ENCODE data around the gene CUL4A.
"Not testable (repeated sequence)": the region's sequence is repeated elsewhere in the genome, so short reads cannot be mapped to it uniquely, and the experiment has no call there.

The CUL4A gene

DNA sequence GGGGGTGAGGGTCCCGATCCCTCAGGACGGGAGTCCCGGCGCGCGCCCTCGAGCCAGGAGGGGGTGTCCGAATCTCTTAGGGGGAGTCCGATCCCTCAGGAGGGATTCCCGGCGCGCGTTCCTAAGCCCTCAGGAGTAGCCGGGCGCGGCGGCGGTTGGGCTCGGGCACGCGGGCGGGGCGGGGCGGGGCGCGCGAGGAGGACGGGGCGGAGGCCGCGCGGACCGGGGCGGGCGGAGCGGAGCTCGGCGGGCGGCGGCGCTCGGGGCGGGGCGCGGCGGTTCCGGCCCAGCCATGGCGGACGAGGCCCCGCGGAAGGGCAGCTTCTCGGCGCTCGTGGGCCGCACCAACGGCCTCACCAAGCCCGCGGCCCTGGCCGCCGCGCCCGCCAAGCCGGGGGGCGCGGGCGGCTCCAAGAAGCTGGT is at the start of gene CUL4A:
TSS of gene CUL4A (plus strand) at position 278 of the 423 bp plus-strand sequence. CDS start at position 293, 15 bp downstream.
- DNase-seq (ENCODE audit: low read depth, low spot score), result no peak

DNA sequence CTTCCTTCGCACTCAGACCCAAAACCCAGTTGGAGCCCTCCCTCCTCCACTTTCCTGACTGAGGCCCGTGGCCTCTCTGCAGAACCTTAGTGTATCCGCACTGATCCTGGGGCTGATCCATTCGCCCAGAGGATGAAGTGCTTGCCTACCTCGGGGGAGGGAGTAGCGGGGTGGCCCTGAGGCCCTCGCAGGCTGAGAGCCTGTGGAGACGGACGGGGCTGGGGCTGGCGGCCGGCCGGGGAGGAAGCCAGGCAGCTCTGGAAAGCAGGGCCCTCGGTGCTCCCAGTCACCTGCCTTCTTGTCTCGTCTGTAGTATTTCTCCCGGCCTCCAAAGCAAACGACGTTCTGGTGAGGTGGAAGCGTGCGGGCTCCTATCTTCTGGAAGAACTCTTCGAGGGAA is 49.7 kb upstream of the CUL4A start:
- no peak for DNase-seq (ENCODE audit: low read depth, low spot score)

GRCh38 chr13:113160983-113161382 is 48.4 kb upstream of the CUL4A start:
- no peak for DNase-seq (ENCODE audit: low read depth, low spot score)

- DNase-seq (ENCODE audit: low read depth, low spot score), result no peak
Observed at GRCh38 chr13:113161433-113161832, 48.0 kb upstream of the CUL4A start.

DNA sequence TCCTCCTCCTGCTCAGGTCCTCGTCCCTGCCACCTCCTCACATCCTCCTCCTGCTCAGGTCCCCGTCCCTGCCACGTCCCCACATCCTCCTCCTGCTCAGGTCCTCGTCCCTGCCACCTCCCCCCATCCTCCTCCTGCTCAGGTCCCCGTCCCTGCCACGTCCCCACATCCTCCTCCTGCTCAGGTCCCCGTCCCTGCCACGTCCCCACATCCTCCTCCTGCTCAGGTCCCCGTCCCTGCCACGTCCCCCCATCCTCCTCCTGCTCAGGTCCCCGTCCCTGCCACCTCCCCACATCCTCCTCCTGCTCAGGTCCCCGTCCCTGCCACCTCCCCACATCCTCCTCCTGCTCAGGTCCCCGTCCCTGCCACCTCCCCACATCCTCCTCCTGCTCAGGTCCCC is 47.4 kb upstream of the CUL4A start:
- DNase-seq (ENCODE audit: low read depth, low spot score), result not testable (repeated sequence)

GRCh38 chr13:113162783-113163685 is 46.4 kb upstream of the CUL4A start:
- no peak for DNase-seq (ENCODE audit: low read depth, low spot score)

DNA sequence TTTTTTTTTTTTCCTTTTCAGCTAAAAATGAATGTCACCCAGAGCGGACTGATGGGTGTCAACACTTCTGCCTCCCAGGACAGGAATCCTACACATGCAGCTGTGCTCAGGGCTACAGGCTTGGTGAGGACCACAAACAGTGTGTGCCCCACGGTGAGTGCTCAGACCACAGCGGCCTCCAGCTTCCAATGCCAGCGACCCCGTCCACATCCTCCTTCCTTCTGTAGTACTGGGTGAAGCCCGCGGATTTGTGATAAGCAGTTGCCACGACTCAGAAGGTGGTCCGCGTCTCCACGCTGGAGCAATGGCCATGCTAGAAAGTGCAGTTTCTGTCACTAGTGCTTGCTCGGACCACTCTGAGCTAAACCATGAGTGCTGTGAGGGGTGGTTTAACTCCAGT is 44.9 kb upstream of the CUL4A start:
- DNase-seq (ENCODE audit: low read depth, low spot score), result no peak

GRCh38 chr13:113166266-113166665 is 43.1 kb upstream of the CUL4A start:
- no peak for DNase-seq (ENCODE audit: low read depth, low spot score)

GRCh38 chr13:113166681-113167080 is 42.7 kb upstream of the CUL4A start:
- DNase-seq (ENCODE audit: low read depth, low spot score), result no peak

DNA sequence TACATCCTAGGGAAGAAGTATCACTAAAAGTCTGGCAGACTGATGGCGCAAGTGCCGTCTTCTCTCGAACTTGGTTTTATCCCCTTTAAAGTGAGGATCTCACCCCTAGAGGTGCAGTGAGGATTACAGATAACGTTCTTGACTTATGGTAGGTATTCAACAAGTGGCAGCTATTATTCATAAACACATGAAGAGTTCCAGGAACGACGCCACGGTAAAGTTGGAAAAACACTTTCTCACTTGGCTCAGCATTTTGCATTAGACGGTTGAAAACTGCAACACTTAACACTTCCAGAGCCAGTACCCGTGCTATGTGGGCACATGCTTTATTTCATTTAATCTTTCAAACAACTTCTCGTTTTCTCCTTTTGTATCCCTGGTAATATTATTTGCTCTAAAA is 42.3 kb upstream of the CUL4A start:
- DNase-seq (ENCODE audit: low read depth, low spot score), result no peak

DNA sequence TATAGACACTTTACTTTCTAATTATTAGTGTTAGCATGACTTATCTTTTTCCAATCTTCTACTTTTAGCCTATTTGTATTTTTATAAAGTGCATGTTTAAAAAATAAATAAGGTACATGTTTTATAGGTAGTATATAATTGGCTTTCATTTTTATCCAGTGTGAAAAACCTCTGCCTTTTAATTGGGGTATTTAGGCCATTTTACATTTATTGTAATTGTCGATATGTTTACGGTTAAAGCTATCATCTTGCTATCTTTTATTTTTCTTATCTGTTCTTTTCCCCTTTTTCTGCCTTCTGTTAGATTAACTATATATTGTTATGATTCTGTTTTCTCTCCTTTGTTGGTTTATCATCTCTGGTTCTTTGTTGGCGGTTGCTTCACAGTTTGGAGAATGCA is 41.8 kb upstream of the CUL4A start:
- no peak for DNase-seq (ENCODE audit: low read depth, low spot score)

DNA sequence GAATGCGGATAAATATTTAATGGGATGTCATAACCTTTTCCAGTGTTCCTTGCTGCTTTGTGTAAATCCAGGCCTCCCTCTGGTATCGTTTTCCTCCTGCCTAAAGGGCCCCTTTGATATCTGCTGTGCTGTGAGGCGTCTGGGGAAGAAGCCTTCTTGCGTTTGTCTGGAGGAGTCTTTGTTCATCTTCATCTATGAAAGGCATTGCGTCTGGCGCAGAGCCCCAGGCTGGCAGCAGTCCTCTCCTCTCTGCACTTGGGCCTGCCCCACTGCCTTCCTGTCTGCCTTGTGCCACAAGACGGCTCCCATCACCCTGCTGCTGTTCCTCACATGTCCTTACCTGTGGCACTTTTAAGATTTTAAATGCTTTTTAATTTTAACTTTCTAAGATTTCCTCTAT is 41.2 kb upstream of the CUL4A start:
- no peak for DNase-seq (ENCODE audit: low read depth, low spot score)

- no peak for DNase-seq (ENCODE audit: low read depth, low spot score)
Observed at GRCh38 chr13:113169277-113170272, 39.8 kb upstream of the CUL4A start.

GRCh38 chr13:113170511-113170910 is 38.9 kb upstream of the CUL4A start:
- DNase-seq (ENCODE audit: low read depth, low spot score), result no peak

DNA sequence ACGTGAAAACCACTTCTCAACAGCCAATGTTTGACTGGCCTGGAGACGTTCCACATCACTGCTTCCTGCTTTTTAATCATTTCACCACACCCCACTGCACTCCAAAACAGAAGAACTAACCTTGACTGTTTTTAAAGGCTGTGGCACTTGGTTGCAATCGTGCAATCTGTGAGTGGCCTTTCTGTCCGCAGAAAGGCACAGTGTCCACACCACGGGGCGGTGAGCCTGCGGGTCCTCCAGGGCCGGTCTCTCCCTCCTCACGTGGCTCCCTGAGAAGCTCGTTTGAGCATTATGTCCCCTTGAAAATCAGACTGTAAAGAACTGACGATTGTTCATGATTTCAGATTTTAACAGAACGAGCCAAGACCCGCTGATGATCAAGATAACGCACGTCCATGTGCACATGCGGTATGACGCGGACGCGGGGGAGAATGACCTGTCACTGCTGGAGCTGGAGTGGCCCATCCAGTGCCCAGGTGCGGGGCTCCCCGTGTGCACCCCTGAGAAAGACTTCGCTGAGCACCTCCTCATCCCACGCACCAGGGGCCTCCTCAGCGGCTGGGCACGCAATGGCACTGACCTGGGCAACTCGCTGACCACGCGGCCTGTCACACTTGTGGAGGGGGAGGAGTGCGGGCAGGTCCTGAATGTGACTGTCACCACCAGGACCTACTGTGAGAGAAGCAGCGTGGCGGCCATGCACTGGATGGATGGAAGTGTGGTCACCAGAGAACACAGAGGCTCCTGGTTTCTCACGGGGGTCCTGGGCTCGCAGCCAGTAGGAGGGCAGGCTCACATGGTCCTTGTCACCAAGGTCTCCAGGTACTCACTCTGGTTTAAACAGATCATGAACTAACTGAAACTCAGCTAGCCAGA is 37.9 kb upstream of the CUL4A start:
- DNase-seq (ENCODE audit: low read depth, low spot score), result no peak

- no peak for DNase-seq (ENCODE audit: low read depth, low spot score)
Observed at GRCh38 chr13:113172419-113172926, 36.9 kb upstream of the CUL4A start.

DNA sequence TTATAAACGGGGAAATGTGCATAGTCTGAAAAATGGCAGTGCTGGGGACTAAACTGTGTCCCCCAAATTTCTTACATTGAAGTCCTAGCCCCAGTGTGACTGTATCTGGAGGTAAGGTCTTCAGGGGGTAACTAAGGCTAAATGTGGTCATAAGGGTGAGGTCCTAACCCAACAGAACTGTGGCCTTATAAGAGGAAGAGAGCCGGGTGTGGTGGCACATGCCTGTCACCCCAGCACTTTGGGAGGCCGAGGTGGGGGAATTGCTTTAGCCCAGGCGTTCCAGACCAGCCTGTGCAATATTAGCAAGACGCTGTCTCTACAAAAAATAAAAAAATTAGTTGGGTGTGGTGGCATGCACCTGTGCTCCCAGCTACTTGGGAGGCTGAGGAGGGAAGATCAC is 33.1 kb upstream of the CUL4A start:
- no peak for DNase-seq (ENCODE audit: low read depth, low spot score)

GRCh38 chr13:113176822-113177221 is 32.6 kb upstream of the CUL4A start:
- DNase-seq (ENCODE audit: low read depth, low spot score), result no peak

- DNase-seq (ENCODE audit: low read depth, low spot score), result no peak
Observed at GRCh38 chr13:113178070-113178895, 31.1 kb upstream of the CUL4A start.

GRCh38 chr13:113178896-113179167 is 30.6 kb upstream of the CUL4A start:
- DNase-seq (ENCODE audit: low read depth, low spot score), result no peak

Measured in iPS DF 19.7 (cell line).